GM12872 (cell line): ENCODE measurements around the gene DCAF12L1.

Experiments used
- TF ChIP-seq, protein P1 (sequence below): IDR thresholded peaks from 3 replicates; pipeline ENCODE4 v1.5.1; 2011; ENCODE audit warnings: low read depth, mild to moderate bottlenecking, low read length, moderate library complexity; ENCODE audit not compliant: insufficient read depth

Gene DCAF12L1

DNA sequence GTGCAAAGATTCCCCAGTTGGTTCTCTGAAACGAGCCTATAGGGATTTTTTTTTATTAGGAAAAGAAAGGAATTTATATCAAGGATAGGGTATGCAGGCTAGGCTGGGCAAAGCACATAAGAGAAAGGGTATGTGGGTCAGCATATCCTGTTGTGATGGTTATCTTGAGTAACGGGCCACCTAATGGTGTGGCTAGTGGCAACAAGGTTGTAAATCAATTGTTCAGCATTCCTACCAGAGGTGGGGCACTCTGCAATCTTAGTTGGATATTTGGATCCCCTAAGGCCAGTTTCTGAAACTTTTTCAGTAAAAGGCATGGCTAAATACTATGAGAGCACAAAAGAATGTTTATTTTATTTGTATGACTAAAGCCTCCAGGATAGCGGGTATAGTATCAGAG is 42.7 kb downstream of the DCAF12L1 start:
- TF ChIP-seq, protein P1, sequence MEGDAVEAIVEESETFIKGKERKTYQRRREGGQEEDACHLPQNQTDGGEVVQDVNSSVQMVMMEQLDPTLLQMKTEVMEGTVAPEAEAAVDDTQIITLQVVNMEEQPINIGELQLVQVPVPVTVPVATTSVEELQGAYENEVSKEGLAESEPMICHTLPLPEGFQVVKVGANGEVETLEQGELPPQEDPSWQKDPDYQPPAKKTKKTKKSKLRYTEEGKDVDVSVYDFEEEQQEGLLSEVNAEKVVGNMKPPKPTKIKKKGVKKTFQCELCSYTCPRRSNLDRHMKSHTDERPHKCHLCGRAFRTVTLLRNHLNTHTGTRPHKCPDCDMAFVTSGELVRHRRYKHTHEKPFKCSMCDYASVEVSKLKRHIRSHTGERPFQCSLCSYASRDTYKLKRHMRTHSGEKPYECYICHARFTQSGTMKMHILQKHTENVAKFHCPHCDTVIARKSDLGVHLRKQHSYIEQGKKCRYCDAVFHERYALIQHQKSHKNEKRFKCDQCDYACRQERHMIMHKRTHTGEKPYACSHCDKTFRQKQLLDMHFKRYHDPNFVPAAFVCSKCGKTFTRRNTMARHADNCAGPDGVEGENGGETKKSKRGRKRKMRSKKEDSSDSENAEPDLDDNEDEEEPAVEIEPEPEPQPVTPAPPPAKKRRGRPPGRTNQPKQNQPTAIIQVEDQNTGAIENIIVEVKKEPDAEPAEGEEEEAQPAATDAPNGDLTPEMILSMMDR, result no peak
